Left lung (tissue), 10 donors: ENCODE data around the gene THAP12. TPM values are rescaled to one million over a fixed set of nuclear protein-coding genes. Genes with fewer than 3 reads are reported as not detected.
A peak's percentile ranks its signal among the peaks of the same experiment; 100 is the strongest.

Source experiments
- ATAC-seq: fragments of 200-7000 bp; cut with Tn5 transposase; one replicate; pipeline ENCODE4 v1.9.1; 2020; ENCODE audit warnings: moderate library complexity
- DNase-seq, 4 donors: peaks; one replicate each; pipeline ENCODE4 v3.0.0-alpha.2; 2013 to 2020
- H3K27ac ChIP-seq, 2 donors: fragments of 200-600 bp; sonication (generic) in 1 of 2; one replicate each; pipeline versions ENCODE4 v1.5.0 to v1.8.0; 2020 to 2021
- H3K27me3 ChIP-seq, 2 donors: fragments of 200-600 bp; sonication (generic) in 1 of 2; one replicate each; pipeline versions ENCODE4 v1.5.0 to v1.8.0; 2020 to 2021
- H3K36me3 ChIP-seq, 2 donors: fragments of 200-600 bp; sonication (generic) in 1 of 2; one replicate each; pipeline versions ENCODE4 v1.5.0 to v1.8.0; 2020 to 2021
- H3K4me1 ChIP-seq, 2 donors: fragments of 200-600 bp; one replicate each; pipeline ENCODE4 v1.8.0; 2021
- H3K4me3 ChIP-seq, 2 donors: fragments of 200-600 bp; sonication (generic) in 1 of 2; one replicate each; pipeline versions ENCODE4 v1.5.0 to v1.8.0; 2020 to 2021; ENCODE audit warnings: mild to moderate bottlenecking in 1 of 2
- H3K9me3 ChIP-seq, 2 donors: fragments of 200-600 bp; sonication (generic) in 1 of 2; one replicate each; pipeline versions ENCODE4 v1.5.0 to v1.8.0; 2020 to 2021
- intact Hi-C, 2 donors: fragments of 100-400 bp; cut with DNase I; formaldehyde crosslinking; loops; one replicate each; pipeline versions ENCODE4 v1.11.2 to v1.14.2; 2022
- polyA plus RNA-seq, 6 donors: library from polyadenylated mRNA; unstranded; fragments of 120-200 nt; gene quantifications; one replicate each; pipeline ENCODE4 v1.2.1, GENCODE V29; 2013; ENCODE audit not compliant: insufficient read length in 6 of 6
- total RNA-seq, 2 donors: library from RNA; stranded (reverse); fragmentation: NEBNext Ultra II Directional; extraction: Animal tissue kit (Norgen Biotek cat#: 25700); gene quantifications; one replicate each; pipeline ENCODE4 v1.2.1, GENCODE V29; 2021
- TF ChIP-seq, protein P1 (sequence below), 2 donors: fragments of 200-600 bp; sonication (generic) in 1 of 2; IDR thresholded peaks; one replicate each; pipeline versions ENCODE4 v1.5.0 to v1.8.0; 2021; ENCODE audit warnings: antibody characterized with exemption in 2 of 2
- donor health status: DM: no; HTN: yes; CAD: no.
- donor health status: DM: no; HTN: no; CAD: no.

Gene THAP12
- total and polyA plus RNA-seq, 8 donors = 27.1 to 108 (median 94.6) TPM

DNA sequence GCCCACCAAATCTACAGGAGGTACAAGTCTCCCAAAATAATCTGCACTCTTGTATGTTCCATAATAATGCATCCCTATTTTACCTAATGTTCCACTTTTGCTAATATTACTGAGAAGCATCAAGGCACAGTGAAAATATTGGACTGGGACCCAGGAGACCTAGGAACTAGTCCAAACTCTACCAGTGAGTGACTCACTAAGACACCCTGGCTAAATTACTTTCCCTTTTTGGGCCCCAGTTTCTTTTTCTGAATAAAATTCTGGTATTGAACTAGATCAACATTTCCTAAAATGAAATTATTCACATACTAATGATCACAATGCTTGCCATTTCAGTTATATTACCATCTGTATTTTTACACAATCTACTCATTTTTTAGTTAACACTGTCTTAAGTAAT, 19.6 kb downstream of the THAP12 start:
- Histone ChIP-seq H3K27me3 (no peaks in the 10 kb centered on the region), H3K4me3 (no peak overlapping the region), H3K36me3 (peaks cover 0 to 52% of the 10 kb centered on the region in 2 donors), H3K27ac (no peak overlapping the region), H3K9me3 (no peaks in the 10 kb centered on the region), H3K4me1 (peaks cover 0 to 5% of the 10 kb centered on the region in 2 donors)
- DNase-seq (no peak), ATAC-seq (no peak)
- TF ChIP-seq, protein P1, sequence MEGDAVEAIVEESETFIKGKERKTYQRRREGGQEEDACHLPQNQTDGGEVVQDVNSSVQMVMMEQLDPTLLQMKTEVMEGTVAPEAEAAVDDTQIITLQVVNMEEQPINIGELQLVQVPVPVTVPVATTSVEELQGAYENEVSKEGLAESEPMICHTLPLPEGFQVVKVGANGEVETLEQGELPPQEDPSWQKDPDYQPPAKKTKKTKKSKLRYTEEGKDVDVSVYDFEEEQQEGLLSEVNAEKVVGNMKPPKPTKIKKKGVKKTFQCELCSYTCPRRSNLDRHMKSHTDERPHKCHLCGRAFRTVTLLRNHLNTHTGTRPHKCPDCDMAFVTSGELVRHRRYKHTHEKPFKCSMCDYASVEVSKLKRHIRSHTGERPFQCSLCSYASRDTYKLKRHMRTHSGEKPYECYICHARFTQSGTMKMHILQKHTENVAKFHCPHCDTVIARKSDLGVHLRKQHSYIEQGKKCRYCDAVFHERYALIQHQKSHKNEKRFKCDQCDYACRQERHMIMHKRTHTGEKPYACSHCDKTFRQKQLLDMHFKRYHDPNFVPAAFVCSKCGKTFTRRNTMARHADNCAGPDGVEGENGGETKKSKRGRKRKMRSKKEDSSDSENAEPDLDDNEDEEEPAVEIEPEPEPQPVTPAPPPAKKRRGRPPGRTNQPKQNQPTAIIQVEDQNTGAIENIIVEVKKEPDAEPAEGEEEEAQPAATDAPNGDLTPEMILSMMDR (IDR thresholded peaks at IDR 0.05) = no peak
- intact Hi-C loops = no loop called here

- H3K27me3 ChIP-seq = no peaks in the 10 kb centered on the region
- peaks cover 0 to 12% of the 10 kb centered on the region in 2 donors for H3K9me3 ChIP-seq
- intact Hi-C loops = no loop called here
- TF ChIP-seq, protein P1 (IDR thresholded peaks at IDR 0.05) = no peak
- no peaks in the 10 kb centered on the region for H3K4me1 ChIP-seq
- no peak overlapping the region for H3K4me3 ChIP-seq
- no peak for DNase-seq
- peaks cover 0 to 84% of the 10 kb centered on the region in 2 donors for H3K36me3 ChIP-seq
- no peak for ATAC-seq
- H3K27ac ChIP-seq = no peak overlapping the region
Measured at GRCh38 chr11:76355172-76355571, 25.8 kb downstream of the THAP12 start.

DNA sequence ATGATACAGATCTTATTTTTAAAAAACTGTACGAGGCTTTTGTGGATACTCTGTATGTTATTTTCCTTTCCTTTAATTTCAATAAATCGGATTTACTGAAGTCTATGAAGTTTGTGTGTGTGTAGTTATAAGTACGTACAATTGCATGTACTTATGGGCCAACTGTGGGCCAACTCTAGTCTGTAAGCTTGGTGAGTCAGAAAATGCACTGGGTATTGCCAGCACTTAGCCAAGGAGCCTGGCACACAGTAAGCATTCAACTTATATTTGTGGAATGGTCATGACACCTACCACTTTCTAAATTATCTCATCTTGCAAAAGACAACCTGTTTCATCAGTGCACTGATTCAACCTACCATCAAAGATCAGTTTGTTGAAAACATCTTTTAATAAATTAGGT, 32.6 kb downstream of the THAP12 start:
- ATAC-seq (peak; percentile 85), DNase-seq (no peak)
- H3K36me3 ChIP-seq = peaks cover 0 to 33% of the 10 kb centered on the region in 2 donors
- TF ChIP-seq, protein P1 (IDR thresholded peaks at IDR 0.05) = no peak
- intact Hi-C loops = no loop called here
- H3K4me3 ChIP-seq = no peak overlapping the region
- H3K9me3 ChIP-seq = no peaks in the 10 kb centered on the region
- H3K4me1 ChIP-seq = peaks cover 0 to 4% of the 10 kb centered on the region in 2 donors
- no peaks in the 10 kb centered on the region for H3K27me3 ChIP-seq
- H3K27ac ChIP-seq = no peak overlapping the region

DNA sequence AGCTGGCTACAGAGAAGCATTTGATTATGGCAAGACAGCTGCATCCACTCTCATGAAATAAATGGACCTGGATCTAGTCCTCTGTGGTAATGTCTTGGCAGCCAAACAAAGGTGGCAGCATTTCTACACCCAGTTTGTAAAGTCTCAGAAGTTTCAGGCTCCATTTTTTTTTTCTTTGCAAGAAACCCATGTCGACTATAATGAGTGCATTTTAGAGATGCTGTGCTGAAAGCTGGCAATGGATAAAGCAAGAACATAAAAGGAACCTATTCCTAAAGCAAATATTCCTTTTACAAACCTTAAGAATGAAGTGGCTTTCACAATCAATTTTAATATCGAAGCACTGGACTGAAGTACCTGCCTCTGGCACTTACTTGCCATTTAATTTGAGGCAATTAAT, 33.5 kb downstream of the THAP12 start:
- ATAC-seq (peak; percentile 81), DNase-seq (peak in 1 of 4 donors; percentile 58)
- TF ChIP-seq, protein P1 (IDR thresholded peaks at IDR 0.05) = no peak
- intact Hi-C loops = no loop called here
- Histone ChIP-seq H3K27me3 (no peaks in the 10 kb centered on the region), H3K4me1 (peaks cover 0 to 4% of the 10 kb centered on the region in 2 donors), H3K36me3 (peaks cover 0 to 24% of the 10 kb centered on the region in 2 donors), H3K4me3 (no peak overlapping the region), H3K9me3 (no peaks in the 10 kb centered on the region), H3K27ac (no peak overlapping the region)

DNA sequence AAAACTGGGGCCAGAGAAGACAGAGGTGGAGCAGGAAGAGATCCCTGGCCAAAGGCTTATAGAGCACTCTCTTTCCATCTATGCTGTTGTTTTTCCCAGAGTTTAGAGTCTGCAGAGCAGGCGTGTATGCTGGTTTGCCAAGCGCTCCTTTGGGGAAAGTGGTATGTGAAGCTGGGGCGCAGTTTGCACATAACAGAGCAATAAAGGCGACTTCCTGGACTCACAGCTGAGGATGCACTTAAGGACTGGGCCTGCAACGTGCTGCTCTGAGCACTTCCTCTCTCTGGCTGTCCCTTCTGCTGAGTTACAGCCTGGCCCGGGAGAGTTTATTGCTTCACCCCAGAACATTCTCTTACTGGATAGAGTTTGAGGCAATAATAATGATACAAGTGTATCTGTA, 41.7 kb downstream of the THAP12 start:
- intact Hi-C loops = no loop called here
- ATAC-seq (peak; percentile 93), DNase-seq (peak in 2 of 4 donors; percentile 54 to 65)
- TF ChIP-seq, protein P1 (IDR thresholded peaks at IDR 0.05) = no peak
- peaks cover 0 to 23% of the 10 kb centered on the region in 2 donors for H3K4me1 ChIP-seq
- peaks cover 0 to 11% of the 10 kb centered on the region in 2 donors for H3K9me3 ChIP-seq
- H3K4me3 ChIP-seq = no peak overlapping the region
- H3K36me3 ChIP-seq = no peaks in the 10 kb centered on the region
- no peaks in the 10 kb centered on the region for H3K27me3 ChIP-seq
- H3K27ac ChIP-seq = peak overlapping the region; percentile 66 to 77
